BJ (cell line): ENCODE measurements around the gene IDH2. TPM values are rescaled to one million over a fixed set of nuclear protein-coding genes. Genes with fewer than 3 reads are reported as not detected.

ENCODE experiments used
- CTCF ChIA-PET: fragments of 350-600 bp; formaldehyde crosslinking; extraction: SDS; loops from one replicate; lab custom pipeline; 2021; ENCODE audit warnings: antibody characterized with exemption, inconsistent platforms; lab: Yijun Ruan, JAX
- POLR2A ChIA-PET: fragments of 300-600 bp; sonication (Branson Sonifier 250); formaldehyde crosslinking; extraction: SDS; loops from one replicate; lab custom pipeline; 2021; ENCODE audit warnings: antibody characterized with exemption; lab: Charles Lee
- DNase-seq: peaks from one replicate; pipeline ENCODE4 v3.0.0-alpha.2; 2011; ENCODE audit warnings: low read depth
- H3K27me3 ChIP-seq: 2 replicates; pipeline ENCODE4 v1.6.0; 2011; ENCODE audit warnings: low read length; ENCODE audit not compliant: control insufficient read depth, insufficient read depth
- H3K36me3 ChIP-seq: 2 replicates; pipeline ENCODE4 v1.5.1; 2011; ENCODE audit warnings: low read length; ENCODE audit not compliant: control insufficient read depth, insufficient read depth
- H3K4me3 ChIP-seq: 2 replicates; pipeline ENCODE4 v1.5.1; 2011; ENCODE audit warnings: low read depth, mild to moderate bottlenecking, control low read depth, low read length
- CTCF ChIP-seq: IDR thresholded peaks from 2 replicates; pipeline ENCODE4 v1.5.1; 2011; ENCODE audit warnings: low read depth, mild to moderate bottlenecking, control low read depth, inconsistent platforms, low read length, moderate library complexity; ENCODE audit not compliant: insufficient read depth
- polyA plus RNA-seq: library from polyadenylated mRNA; depleted of rRNA; stranded (reverse); fragments of >200 nt; gene quantifications from 2 replicates; pipeline ENCODE4 v1.2.3, GENCODE V29; 2011

The IDH2 gene
- polyA plus RNA-seq, 1 experiment: 164 TPM

- no peak for DNase-seq
- CTCF ChIA-PET: interaction anchor here (0.9 to 2.5 kb wide), 3 partner anchors 10 to 168 kb away, joined by 3 to 18 read pairs (median 3); partner anchors contain the start of gene ARPIN
- Histone ChIP-seq H3K36me3 (peaks cover 29% of the 10 kb centered on the region), H3K4me3 (no peak overlapping the region), H3K27me3 (no peaks in the 10 kb centered on the region)
- POLR2A ChIA-PET: no interaction called here
- no peak for TF ChIP-seq CTCF
Observed at GRCh38 chr15:90080818-90081393, 21.4 kb downstream of the IDH2 start.

- H3K27me3 ChIP-seq: no peaks in the 10 kb centered on the region
- ChIA-PET POLR2A (no interaction called here), CTCF (interaction anchor here (0.9 to 2.5 kb wide), 3 partner anchors 10 to 168 kb away, joined by 3 to 18 read pairs (median 3); partner anchors contain the start of gene ARPIN)
- H3K36me3 ChIP-seq: peaks cover 31% of the 10 kb centered on the region
- no peak for TF ChIP-seq CTCF
- no peak for DNase-seq
- H3K4me3 ChIP-seq: no peak overlapping the region
Observed at GRCh38 chr15:90080458-90080755, 21.9 kb downstream of the IDH2 start.

GRCh38 chr15:90079619-90080457 is 22.4 kb downstream of the IDH2 start:
- ChIA-PET POLR2A (no interaction called here), CTCF (interaction anchor here (1.3 to 2.5 kb wide), 2 partner anchors 9 to 167 kb away, joined by 3 to 18 read pairs; partner anchors contain the start of gene ARPIN)
- TF ChIP-seq CTCF: no peak
- no peaks in the 10 kb centered on the region for H3K27me3 ChIP-seq
- no peak overlapping the region for H3K4me3 ChIP-seq
- no peak for DNase-seq
- H3K36me3 ChIP-seq: peaks cover 28% of the 10 kb centered on the region

GRCh38 chr15:90078965-90079364 is 23.3 kb downstream of the IDH2 start:
- ChIA-PET CTCF (no interaction called here), POLR2A (no interaction called here)
- Histone ChIP-seq H3K4me3 (no peak overlapping the region), H3K27me3 (no peaks in the 10 kb centered on the region), H3K36me3 (peaks cover 21% of the 10 kb centered on the region)
- TF ChIP-seq CTCF: no peak
- DNase-seq: no peak

- no peak for TF ChIP-seq CTCF
- ChIA-PET POLR2A (no interaction called here), CTCF (interaction anchor here (1.2 to 1.9 kb wide), 2 partner anchors 10 to 315 kb away, joined by 3 to 9 read pairs; no protein-coding TSS in a partner anchor)
- peaks cover 18% of the 10 kb centered on the region for H3K36me3 ChIP-seq
- no peak for DNase-seq
- H3K27me3 ChIP-seq: no peaks in the 10 kb centered on the region
- no peak overlapping the region for H3K4me3 ChIP-seq
Observed at GRCh38 chr15:90076716-90077115, 25.6 kb downstream of the IDH2 start.
